Naive thymus-derived CD4-positive, alpha-beta T cell (primary cell): ENCODE results near the gene OR51B6. TPM values are rescaled to one million over a fixed set of nuclear protein-coding genes. Genes with fewer than 3 reads are reported as not detected.

Experiments used
- ATAC-seq: fragments of 150-1000 bp; cut with Tn5 transposase; 2 replicates; pipeline ENCODE4 v1.10.0; 2021; ENCODE audit warnings: mild to moderate bottlenecking, moderate library complexity
- CTCF ChIA-PET: fragments of 350-600 bp; sonication (Branson Sonifier 250); formaldehyde crosslinking; loops from one replicate; lab custom pipeline; 2021; ENCODE audit warnings: antibody characterized with exemption; lab: Charles Lee
- POLR2A ChIA-PET: fragments of 350-600 bp; sonication (Branson Sonifier 250); formaldehyde crosslinking; loops from one replicate; lab custom pipeline; 2021; ENCODE audit warnings: antibody characterized with exemption, inconsistent platforms; lab: Charles Lee
- DNase-seq, 9 donors: peaks; one replicate each; pipeline versions ENCODE4 v3.0.0 to v3.0.0-alpha.2; 2020 to 2022; ENCODE audit warnings: mixed read lengths in 1 of 9
- H3K27ac ChIP-seq: one replicate; pipeline ENCODE4 v1.7.0; 2013; ENCODE audit warnings: mild to moderate bottlenecking, low read depth, low read length, moderate library complexity
- H3K27me3 ChIP-seq, 2 donors: one replicate each; pipeline ENCODE4 v1.7.0; 2013; ENCODE audit warnings: low read length in 2 of 2, mild to moderate bottlenecking in 2 of 2, moderate library complexity in 2 of 2; ENCODE audit not compliant: control insufficient read depth in 2 of 2, insufficient read depth in 2 of 2
- H3K36me3 ChIP-seq, 3 experiments: 1 replicate in 2 of 3; 2 replicates in 1 of 3; pipeline ENCODE4 v1.7.0; 2013; ENCODE audit warnings: low read length in 3 of 3, mild to moderate bottlenecking in 3 of 3, moderate library complexity in 1 of 3; ENCODE audit not compliant: insufficient read depth in 3 of 3, control insufficient read depth in 2 of 3
- H3K4me1 ChIP-seq, 2 donors: one replicate each; pipeline ENCODE4 v1.7.0; 2013; ENCODE audit warnings: low read length in 2 of 2, mild to moderate bottlenecking in 2 of 2, moderate library complexity in 1 of 2; ENCODE audit not compliant: control insufficient read depth in 2 of 2, insufficient read depth in 2 of 2
- H3K4me3 ChIP-seq: 2 replicates; pipeline ENCODE4 v1.7.0; 2013; ENCODE audit warnings: mild to moderate bottlenecking, low read length
- H3K9me3 ChIP-seq, 3 experiments: 1 replicate in 2 of 3; 2 replicates in 1 of 3; pipeline ENCODE4 v1.7.0; 2013; ENCODE audit warnings: low read length in 3 of 3; ENCODE audit not compliant: control insufficient read depth in 2 of 3
- H3K27ac Mint-ChIP-seq, 9 donors: one replicate each; pipeline ENCODE4 v1.8.0; 2020 to 2022; ENCODE audit warnings: mixed read lengths in 9 of 9, mild to moderate bottlenecking in 8 of 9, moderate library complexity in 5 of 9, inconsistent platforms in 2 of 9
- H3K27me3 Mint-ChIP-seq, 5 donors: one replicate each; pipeline ENCODE4 v1.8.0; 2021 to 2022; ENCODE audit warnings: mixed read lengths in 5 of 5, mild to moderate bottlenecking in 1 of 5
- H3K36me3 Mint-ChIP-seq, 5 donors: one replicate each; pipeline ENCODE4 v1.8.0; 2020 to 2022; ENCODE audit warnings: mixed read lengths in 5 of 5, mild to moderate bottlenecking in 3 of 5, inconsistent platforms in 1 of 5
- H3K4me1 Mint-ChIP-seq, 7 donors: one replicate each; pipeline ENCODE4 v1.8.0; 2020 to 2022; ENCODE audit warnings: mixed read lengths in 7 of 7, mild to moderate bottlenecking in 3 of 7, inconsistent platforms in 1 of 7
- H3K4me3 Mint-ChIP-seq, 10 donors: one replicate each; pipeline ENCODE4 v1.8.0; 2020 to 2022; ENCODE audit warnings: mild to moderate bottlenecking in 10 of 10, mixed read lengths in 10 of 10, moderate library complexity in 6 of 10, inconsistent platforms in 2 of 10
- H3K9me3 Mint-ChIP-seq, 11 donors: one replicate each; pipeline ENCODE4 v1.8.0; 2020 to 2022; ENCODE audit warnings: mixed read lengths in 11 of 11, mild to moderate bottlenecking in 4 of 11, inconsistent platforms in 1 of 11, moderate library complexity in 1 of 11
- intact Hi-C, 2 donors: fragments of 100-400 bp; cut with micrococcal nuclease; formaldehyde crosslinking; loops; one replicate each; pipeline ENCODE4 v1.15.1; 2023
- polyA plus RNA-seq, 2 donors: library from polyadenylated mRNA; unstranded; fragments of 300-500 nt; fragmentation: Illumina TruSeq; gene quantifications; one replicate each; pipeline ENCODE4 v1.2.3, GENCODE V29; 2021
- total RNA-seq, 6 experiments: library from RNA in 5 of 6; stranded (reverse) in 5 of 6; gene quantifications; 1 replicate in 5 of 6; 2 replicates in 1 of 6; pipeline ENCODE4 v1.2.3 and lab custom pipeline; 2021 to 2026

OR51B6 gene
- total and polyA plus RNA-seq, 7 experiments from 2014 or later: not detected

- POLR2A ChIA-PET: no interaction called here
- DNase-seq (peak in 3 of 9 donors; percentile 1 to 23 (median 3)), ATAC-seq (peak; percentile 26)
- intact Hi-C loops: loop anchor here in 1 of 2 donors (1.0 to 5.0 kb wide), 2 partner anchors 256 to 754 kb away; no protein-coding TSS in a partner anchor
- Mint-ChIP-seq H3K27me3 (peaks cover 0 to 13% (median 4%) of the 10 kb centered on the region in 5 donors), H3K4me1 (no peaks in the 10 kb centered on the region), H3K4me3 (no peak overlapping the region), H3K9me3 (peaks cover 0 to 5% (median 0%) of the 10 kb centered on the region in 11 donors), H3K36me3 (no peaks in the 10 kb centered on the region), H3K27ac (no peak overlapping the region)
- H3K4me3 ChIP-seq: no peak overlapping the region
- no peaks in the 10 kb centered on the region for H3K27me3 ChIP-seq
- CTCF ChIA-PET: no interaction called here
- H3K9me3 ChIP-seq: no peaks in the 10 kb centered on the region
- no peaks in the 10 kb centered on the region for H3K36me3 ChIP-seq
- H3K4me1 ChIP-seq: no peaks in the 10 kb centered on the region
- H3K27ac ChIP-seq: no peak overlapping the region
These were observed 29.5 kb downstream of the OR51B6 start for GRCh38 chr11:5380740-5381342.

DNA sequence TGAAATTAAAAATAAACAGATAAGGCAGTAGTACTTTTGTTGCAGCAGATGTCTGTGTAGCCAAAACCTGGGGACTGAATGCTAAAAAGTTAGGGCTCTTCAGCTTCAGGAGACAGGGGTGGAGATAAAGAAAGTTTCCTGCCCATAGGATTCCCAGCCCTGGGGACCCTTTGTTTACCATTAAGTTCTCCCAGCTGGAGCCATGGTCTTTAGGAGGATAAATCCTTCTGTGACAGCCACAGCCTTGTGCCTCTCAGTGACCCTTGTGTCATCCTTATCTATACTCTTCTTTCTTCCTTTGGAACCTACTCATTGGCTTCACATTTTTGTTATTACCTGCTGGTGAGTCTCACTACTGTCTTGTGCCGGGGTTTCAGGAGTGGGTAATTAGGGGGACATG is 32.3 kb downstream of the OR51B6 start, which contains the start of gene OR51M1:
Gene OR51M1, plus strand, starts transcription at position 237 of the 400 bp plus-strand sequence. CDS start 5,587 bp downstream, outside the sequence.
- Mint-ChIP-seq H3K27me3 (peaks cover 0 to 11% (median 4%) of the 10 kb centered on the region in 5 donors), H3K9me3 (peaks cover 0 to 1% (median 0%) of the 10 kb centered on the region in 11 donors), H3K4me3 (no peak within 1 kb of the TSS), H3K36me3 (no peaks in the 10 kb centered on the region), H3K27ac (no peak within 1 kb of the TSS), H3K4me1 (no peaks in the 10 kb centered on the region)
- H3K27ac ChIP-seq: no peak within 1 kb of the TSS
- ATAC-seq (no peak), DNase-seq (no peak)
- H3K36me3 ChIP-seq: no peaks in the 10 kb centered on the region
- ChIA-PET POLR2A (no interaction called here), CTCF (no interaction called here)
- H3K4me3 ChIP-seq: no peak within 1 kb of the TSS
- no peaks in the 10 kb centered on the region for H3K27me3 ChIP-seq
- no peaks in the 10 kb centered on the region for H3K4me1 ChIP-seq
- intact Hi-C loops: loop anchor here in 1 of 2 donors (5.0 kb wide), 1 partner anchor 756 kb away; no protein-coding TSS in a partner anchor
- no peaks in the 10 kb centered on the region for H3K9me3 ChIP-seq

GRCh38 chr11:5384335-5384734 is 33.0 kb downstream of the OR51B6 start:
- Mint-ChIP-seq H3K9me3 (peaks cover 0 to 1% (median 0%) of the 10 kb centered on the region in 11 donors), H3K4me3 (no peak overlapping the region), H3K36me3 (no peaks in the 10 kb centered on the region), H3K4me1 (no peaks in the 10 kb centered on the region), H3K27ac (no peak overlapping the region), H3K27me3 (peaks cover 0 to 11% (median 4%) of the 10 kb centered on the region in 5 donors)
- Histone ChIP-seq H3K4me1 (no peaks in the 10 kb centered on the region), H3K9me3 (no peaks in the 10 kb centered on the region), H3K27me3 (no peaks in the 10 kb centered on the region), H3K27ac (no peak overlapping the region), H3K4me3 (no peak overlapping the region), H3K36me3 (no peaks in the 10 kb centered on the region)
- POLR2A ChIA-PET: no interaction called here
- DNase-seq: no peak
- CTCF ChIA-PET: no interaction called here
- ATAC-seq: no peak
- intact Hi-C loops: loop anchor here in 1 of 2 donors (5.0 kb wide), 1 partner anchor 757 kb away; no protein-coding TSS in a partner anchor

GRCh38 chr11:5390210-5390609 is 38.9 kb downstream of the OR51B6 start:
- H3K27me3 Mint-ChIP-seq: peaks cover 0 to 22% (median 4%) of the 10 kb centered on the region in 5 donors
- Histone ChIP-seq H3K4me1 (no peaks in the 10 kb centered on the region), H3K36me3 (no peaks in the 10 kb centered on the region), H3K9me3 (no peaks in the 10 kb centered on the region), H3K4me3 (no peak overlapping the region), H3K27me3 (no peaks in the 10 kb centered on the region), H3K27ac (no peak overlapping the region)
- DNase-seq (no peak), ATAC-seq (no peak)
- peaks cover 0 to 2% (median 0%) of the 10 kb centered on the region in 11 donors for H3K9me3 Mint-ChIP-seq
- H3K36me3 Mint-ChIP-seq: no peaks in the 10 kb centered on the region
- H3K4me3 Mint-ChIP-seq: no peak overlapping the region
- intact Hi-C loops: no loop called here
- POLR2A ChIA-PET: no interaction called here
- CTCF ChIA-PET: no interaction called here
- H3K27ac Mint-ChIP-seq: no peak overlapping the region
- H3K4me1 Mint-ChIP-seq: no peaks in the 10 kb centered on the region

- intact Hi-C loops: no loop called here
- ChIA-PET CTCF (no interaction called here), POLR2A (no interaction called here)
- ATAC-seq (no peak), DNase-seq (no peak)
- H3K4me3 Mint-ChIP-seq: no peak overlapping the region
- peaks cover 0 to 9% (median 2%) of the 10 kb centered on the region in 11 donors for H3K9me3 Mint-ChIP-seq
- Histone ChIP-seq H3K27me3 (no peaks in the 10 kb centered on the region), H3K9me3 (no peaks in the 10 kb centered on the region), H3K4me1 (no peaks in the 10 kb centered on the region), H3K36me3 (no peaks in the 10 kb centered on the region), H3K27ac (no peak overlapping the region), H3K4me3 (no peak overlapping the region)
- no peaks in the 10 kb centered on the region for H3K4me1 Mint-ChIP-seq
- H3K27ac Mint-ChIP-seq: no peak overlapping the region
- H3K27me3 Mint-ChIP-seq: peaks cover 0 to 22% (median 8%) of the 10 kb centered on the region in 5 donors
- no peaks in the 10 kb centered on the region for H3K36me3 Mint-ChIP-seq
These were observed 42.8 kb downstream of the OR51B6 start for GRCh38 chr11:5394091-5394490.

- H3K9me3 ChIP-seq: no peaks in the 10 kb centered on the region
- Mint-ChIP-seq H3K27me3 (peaks cover 0 to 25% (median 13%) of the 10 kb centered on the region in 5 donors), H3K36me3 (no peaks in the 10 kb centered on the region), H3K27ac (no peak overlapping the region), H3K4me1 (peaks cover 0 to 1% (median 0%) of the 10 kb centered on the region in 7 donors), H3K9me3 (peaks cover 0 to 12% (median 3%) of the 10 kb centered on the region in 11 donors), H3K4me3 (no peak overlapping the region)
- no peak overlapping the region for H3K4me3 ChIP-seq
- H3K27ac ChIP-seq: no peak overlapping the region
- CTCF ChIA-PET: no interaction called here
- intact Hi-C loops: no loop called here
- no peaks in the 10 kb centered on the region for H3K4me1 ChIP-seq
- ATAC-seq (no peak), DNase-seq (no peak)
- H3K27me3 ChIP-seq: peaks cover 0 to 3% of the 10 kb centered on the region in 2 donors
- POLR2A ChIA-PET: no interaction called here
- no peaks in the 10 kb centered on the region for H3K36me3 ChIP-seq
These were observed 47.6 kb downstream of the OR51B6 start for GRCh38 chr11:5398936-5399335.
